ENCODE data around the gene BLTP3A.
"Not testable (repeated sequence)": the region's sequence is repeated elsewhere in the genome, so short reads cannot be mapped to it uniquely, and the experiment has no call there.

BLTP3A gene

DNA sequence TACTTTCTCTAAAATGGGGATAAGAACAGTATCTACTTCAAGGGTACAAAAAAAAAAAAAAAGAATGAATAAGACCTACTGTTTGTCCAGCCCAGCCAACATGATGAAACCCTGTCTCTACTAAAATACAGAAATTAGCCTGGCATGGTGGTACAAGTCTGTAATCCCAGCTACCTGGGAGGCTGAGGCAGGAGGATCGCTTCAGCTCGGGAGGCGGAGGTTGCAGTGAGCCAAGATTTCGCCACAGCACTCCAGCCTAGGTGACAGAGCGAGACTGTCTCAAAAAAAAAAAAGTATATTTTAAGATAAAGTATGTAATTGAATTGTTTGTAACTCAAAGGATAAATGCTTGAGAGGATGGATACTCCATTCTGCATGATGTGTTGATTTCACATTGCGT is 2.0 kb downstream of the BLTP3A start:
- no peak for DNase-seq

DNA sequence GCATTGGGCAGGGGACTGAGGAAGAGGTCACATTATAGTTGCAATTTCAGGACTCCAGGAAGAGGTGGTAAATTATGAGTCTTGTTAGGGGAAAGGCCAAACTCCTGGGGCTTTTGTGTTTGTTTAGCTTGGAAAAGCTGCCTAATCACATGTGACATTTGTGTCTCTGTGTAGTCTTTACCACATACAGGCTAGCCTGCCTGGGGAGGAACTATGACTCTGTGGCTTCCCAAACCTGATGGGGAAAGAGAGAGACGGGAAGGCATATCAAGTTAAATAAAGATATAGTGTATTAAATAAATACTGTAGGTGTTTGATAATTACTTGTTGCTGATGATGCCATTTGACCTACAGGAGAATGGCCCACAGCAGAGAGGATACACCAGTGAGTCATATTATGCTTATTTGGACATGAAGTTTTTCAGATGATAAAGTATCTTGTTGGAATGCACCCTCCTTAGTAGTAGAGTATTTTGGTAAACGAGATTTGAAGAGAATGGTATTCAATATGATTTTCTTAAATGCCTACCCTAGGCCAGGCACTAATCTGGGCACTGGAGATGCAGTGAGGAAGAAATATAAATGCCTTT is 4.0 kb downstream of the BLTP3A start:
- DNase-seq: no peak

DNA sequence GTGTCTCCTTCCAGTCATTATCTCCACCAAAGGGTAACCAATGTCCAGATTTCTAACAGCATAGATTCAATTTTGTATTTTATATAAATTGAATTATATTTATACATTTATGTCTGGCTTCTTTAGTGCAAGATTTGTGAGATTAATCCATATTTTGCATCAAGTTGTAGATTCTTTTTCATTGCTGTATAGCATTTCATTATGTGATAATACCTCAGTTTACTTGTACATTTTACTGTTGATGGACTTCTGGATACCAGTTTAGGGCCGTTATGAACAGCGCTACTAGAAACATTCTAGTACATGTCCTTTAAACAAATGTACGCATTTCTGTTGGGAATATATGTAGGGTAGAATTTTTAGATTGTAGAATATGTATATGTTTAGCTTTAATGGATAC is 6.2 kb downstream of the BLTP3A start:
- no peak for DNase-seq

DNA sequence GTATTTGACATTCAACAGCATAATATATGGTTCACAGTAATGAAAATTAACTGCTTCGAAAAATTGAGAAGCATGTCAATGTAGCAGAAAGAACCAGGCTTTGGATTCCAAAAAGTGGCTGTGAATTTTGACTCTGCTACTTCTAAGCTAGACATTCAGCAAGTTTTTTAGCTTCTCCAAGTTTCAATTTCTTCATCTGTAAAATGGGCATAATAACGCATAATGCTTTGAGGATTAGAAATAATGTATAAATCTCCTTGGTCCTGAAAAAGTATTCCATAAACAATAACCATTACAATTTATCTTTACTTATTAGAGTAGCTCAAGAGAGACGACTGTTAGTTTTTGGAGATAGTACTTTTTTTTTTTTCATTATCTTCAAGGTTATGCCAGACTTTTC is 7.7 kb downstream of the BLTP3A start:
- DNase-seq: no peak

DNA sequence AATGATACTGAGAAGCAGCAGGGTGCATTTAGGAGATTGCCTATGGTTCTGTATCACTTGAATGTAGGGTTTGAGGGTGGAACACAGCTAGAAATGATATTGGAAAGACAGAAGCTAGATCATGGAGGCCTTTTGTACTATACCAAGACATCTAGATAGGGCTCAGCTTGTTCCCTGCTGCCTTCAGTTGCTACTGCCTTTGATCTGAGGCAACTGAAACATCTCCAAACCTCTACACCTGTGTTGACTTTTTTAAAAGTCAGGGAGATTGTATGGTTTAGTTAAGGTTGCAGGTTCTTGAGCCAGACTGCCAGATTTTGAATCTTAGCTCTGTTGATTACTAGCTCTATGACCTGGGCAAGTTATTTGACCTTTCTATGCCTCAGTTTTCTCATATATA is 12.7 kb downstream of the BLTP3A start:
- peak; percentile 46 for DNase-seq

DNA sequence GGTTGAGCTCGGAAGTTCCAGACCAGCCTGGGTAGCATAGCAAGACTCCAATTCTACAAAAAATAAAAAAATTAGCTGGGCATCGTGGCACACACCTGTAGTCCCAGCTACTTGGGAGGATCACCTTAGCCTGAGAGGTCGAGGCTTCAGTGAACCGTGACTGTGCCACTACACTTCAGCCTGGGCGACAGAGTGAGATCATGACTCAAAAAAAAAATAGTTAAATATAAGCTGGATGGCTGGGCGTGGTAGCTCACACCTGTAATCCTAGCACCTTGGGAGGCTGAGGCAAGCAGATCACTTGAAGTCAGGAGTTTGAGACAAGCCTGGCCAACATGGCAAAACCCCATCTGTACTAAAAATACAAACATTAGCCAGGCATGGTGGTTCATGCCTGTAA is 13.2 kb downstream of the BLTP3A start:
- DNase-seq: peak; percentile 35

DNA sequence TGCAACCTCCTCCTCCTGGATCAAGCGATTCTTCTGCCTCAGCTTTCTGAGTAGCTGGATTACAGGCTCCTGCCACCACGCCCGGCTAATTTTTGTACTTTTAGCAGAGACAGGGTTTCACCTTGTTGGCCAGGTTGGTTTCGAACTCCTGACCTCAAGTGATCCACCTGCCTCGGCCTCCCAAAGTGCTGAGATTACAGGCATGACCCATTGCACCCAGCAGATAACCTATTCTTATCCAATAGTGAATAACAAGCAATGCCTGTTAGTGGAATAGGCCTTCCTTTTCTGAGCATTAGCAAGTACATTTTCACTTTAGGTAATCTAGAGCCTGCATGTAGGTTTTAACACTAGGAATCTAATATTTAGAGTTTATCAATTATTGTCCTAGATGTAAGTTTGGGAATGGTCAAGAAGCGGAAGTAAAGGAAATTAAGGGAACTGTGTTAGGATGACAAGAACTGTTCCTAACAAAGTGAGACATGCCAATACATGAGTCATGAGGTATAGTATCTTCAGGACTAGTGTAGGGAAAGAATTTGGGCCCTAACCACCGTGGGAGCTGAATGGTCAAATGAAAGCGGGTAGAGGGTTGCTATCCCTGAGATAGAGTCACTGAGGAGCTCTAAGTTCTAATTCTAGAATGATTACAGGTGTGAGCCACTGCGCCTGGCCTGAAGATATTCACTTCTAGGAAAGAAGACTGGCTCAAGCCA is 15.0 kb downstream of the BLTP3A start:
- no peak for DNase-seq

DNA sequence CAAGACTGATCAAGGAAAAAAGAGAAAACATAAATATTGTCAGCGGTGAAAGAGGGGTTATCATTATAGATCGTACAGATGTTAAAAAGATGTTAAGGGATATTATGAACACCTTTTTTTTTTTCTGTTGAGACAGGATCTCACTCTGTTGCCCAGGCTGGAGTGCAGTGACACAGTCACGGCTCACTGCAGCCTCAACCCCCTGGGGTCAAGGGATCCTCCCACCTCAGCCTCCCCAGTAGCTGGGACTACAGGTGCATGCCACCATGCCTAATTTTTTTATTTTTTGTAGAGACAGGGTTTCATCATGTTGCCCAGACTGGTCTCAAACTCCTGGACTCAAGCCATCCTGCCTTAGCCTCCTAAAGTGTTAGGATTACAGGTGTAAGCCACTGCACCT is 16.6 kb downstream of the BLTP3A start:
- not testable (repeated sequence) for DNase-seq

DNA sequence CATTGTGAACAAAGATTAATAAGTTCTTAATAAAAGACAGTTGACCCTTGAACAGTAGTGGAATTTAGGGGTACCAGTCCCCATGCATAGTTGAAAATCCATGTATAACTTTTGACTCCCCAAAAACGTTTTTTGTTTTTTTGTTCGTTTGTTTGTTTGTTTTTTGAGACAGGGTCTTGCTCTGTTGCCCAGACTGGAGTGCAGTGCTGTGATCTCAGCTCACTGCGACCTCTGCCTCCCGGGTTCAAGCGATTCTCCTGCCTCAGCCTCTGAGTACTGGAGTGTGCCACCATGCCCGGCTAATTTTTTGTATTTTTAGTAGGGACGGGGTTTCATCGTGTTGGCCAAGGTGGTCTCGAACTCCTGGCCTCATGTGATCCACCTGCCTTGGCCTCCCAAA is 17.5 kb downstream of the BLTP3A start:
- not testable (repeated sequence) for DNase-seq

DNA sequence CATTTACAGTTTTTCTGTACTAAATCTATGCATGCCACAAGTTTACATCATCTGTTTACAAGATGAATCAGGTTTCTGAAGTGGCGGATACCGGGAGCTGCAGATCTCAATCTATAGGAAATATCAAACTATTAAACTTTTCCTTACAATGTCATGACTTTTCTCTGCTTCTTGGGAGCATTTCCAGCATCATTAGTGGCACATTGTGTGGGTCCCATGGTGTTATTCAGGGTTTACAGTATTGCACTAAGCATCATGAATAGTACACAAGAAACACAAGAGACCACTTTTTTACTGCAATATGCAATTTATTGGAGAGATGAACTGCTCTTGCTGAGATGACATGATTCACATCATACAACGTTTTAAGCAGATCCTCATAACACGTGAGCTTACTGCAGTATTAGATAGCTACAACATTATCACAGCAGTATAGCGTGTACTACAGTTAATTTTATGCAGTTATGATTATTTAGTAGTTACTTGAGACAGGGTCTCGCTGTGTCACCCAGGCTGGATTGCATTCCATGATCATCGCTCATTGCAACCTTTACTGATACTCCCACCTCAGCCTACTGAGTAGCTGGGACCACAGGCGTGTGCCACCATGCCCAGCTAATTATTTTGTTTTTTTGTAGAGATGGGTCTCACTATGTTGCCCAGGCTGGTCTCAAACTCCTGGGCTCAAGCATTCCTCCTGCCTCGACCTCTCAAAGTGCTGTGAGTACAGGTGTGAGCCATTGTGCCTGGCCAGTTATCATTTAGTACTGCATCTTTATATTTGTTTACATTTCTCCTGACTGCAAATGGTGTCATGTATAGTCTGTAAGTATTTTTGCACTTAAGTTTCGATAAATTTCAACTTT is 18.4 kb downstream of the BLTP3A start:
- no peak for DNase-seq

DNA sequence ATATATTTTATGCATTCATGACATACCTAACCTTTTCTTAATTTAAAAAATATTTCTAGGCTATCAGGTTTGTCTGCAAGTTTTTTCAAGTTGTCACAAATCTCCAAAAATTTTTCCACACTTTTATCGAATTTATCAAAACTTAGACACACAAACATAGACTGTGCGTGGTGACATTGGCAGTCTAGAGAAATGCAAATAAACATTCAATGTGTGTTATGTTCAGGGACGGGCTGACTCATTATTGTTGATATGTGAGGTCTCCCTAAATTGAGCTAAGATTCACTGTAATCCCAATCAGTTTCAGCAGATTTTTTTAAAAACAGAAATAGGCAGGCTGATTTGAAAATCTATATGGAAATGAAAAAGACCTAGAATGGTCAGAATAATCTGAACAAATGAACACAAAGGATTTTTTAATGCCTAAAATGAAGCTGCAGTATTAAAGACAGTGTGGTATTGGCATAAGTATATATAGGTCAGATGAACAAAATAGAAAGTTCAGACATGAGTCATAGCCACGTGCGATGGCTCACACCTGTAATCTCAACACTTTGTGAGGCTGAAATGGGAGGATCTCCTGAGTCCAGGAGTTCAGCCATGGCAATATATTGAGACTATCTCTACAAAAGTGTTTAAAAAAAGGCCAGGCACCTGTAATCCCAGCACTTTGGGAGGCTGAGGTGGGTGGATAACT is 19.2 kb downstream of the BLTP3A start:
- DNase-seq: no peak

DNA sequence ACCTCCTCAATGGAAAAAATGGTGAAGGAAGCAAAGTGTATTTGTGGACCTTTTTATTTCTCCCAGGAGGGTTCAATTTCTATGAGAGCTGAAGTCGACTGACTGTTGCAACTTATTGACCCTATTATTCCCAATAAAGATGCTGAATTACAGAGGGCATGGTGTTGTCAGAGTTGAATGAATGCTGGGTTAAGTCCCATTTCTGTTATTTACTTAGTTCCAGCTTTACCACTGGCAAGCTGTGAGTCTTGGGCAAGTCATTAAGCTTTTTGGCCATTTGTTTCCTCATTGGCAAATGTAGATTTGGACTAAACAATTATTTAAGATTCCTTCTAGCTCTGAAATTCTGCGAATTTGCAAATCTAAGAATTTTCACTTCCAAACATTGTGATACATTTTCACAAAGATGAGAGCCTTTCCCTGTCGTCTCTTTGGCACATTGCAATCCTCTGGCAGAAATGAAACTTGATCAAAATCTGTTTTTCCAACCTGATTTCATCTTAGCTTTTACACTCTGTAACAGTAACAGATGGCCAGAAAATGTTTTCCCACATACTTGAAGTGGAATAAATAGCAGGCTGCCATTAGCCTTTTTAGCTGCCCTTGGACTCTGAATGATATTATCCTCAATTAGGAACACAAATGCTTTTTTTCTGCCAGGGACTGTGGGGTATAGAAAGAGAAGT is 21.3 kb downstream of the BLTP3A start:
- DNase-seq: no peak

DNA sequence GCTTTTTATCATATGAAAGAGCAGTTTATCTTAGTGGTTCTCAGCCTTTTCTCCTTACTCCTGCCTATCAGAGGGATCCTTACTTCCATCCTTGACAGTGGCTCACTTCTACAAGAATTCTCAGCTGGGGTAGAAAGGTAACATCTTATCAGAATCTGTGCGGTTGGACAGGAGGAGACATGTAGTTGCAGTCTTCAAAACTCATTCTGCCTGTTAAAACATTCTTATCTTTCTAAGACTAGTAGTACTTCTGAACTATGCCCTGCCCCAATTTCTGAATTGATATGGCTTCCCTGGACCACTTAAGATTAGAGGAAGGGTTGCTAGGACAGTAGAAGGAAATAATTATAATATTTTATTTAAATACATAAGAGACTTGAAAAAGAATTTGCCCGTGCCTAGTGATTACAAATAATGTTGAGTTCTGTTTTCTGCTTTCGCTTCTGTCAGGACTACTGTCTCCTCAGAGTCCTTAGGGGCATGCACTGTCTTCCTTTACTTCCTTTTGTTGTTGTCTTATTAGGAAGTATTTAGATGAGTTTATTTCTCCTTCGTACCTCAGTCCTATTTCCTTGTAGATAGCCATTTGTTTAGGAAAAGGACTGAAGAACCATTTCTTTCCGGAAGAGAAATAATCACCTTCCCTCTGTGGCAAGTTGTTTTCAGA is 24.9 kb downstream of the BLTP3A start:
- DNase-seq: no peak

DNA sequence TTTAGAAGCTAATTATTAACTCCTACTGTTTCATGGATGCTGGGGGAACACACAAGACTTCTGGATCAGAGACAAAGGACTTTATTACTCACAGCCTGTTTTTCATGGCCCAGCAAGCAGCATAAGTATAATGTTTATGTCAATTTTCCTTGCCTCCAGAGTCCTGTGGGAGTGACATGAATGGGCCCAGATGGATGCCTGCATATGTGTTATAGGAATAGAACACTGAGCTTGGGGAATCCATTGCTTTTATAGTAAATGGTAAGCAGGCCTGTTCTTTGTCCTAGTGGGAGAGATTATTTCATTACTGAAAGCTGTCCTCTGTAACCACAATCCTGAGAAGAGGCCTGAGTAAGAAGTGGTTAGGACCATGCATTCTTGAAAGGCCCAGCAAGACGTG is 25.6 kb downstream of the BLTP3A start:
- no peak for DNase-seq

DNA sequence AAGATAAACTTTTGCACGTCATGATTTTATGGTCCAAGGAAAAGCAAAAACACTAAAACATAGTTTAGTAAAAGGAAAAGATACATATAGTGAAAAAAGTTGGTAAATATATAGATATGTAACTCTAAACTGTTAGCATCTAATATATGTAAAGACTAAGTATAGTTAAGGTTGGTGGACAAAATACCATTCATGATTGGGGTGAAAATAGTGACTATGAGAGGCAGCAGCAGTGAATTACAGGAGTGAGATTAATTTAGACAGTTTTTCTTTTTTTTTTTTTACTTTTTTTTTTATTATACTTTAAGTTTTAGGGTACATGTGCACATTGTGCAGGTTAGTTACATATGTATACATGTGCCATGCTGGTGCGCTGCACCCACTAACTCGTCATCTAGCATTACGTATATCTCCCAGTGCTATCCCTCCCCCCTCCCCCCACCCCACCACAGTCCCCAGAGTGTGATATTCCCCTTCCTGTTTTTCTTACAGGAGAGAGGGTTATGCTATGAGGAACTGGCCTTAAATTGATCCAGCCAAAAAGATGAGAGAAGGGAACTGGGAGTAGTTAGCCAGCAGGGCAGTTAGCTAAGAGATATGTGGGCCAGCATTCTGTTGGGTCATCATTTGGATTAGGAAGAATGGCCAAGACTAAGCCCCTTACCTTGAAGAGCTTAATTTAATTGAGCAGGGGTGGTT is 27.1 kb downstream of the BLTP3A start:
- DNase-seq: not testable (repeated sequence)

DNA sequence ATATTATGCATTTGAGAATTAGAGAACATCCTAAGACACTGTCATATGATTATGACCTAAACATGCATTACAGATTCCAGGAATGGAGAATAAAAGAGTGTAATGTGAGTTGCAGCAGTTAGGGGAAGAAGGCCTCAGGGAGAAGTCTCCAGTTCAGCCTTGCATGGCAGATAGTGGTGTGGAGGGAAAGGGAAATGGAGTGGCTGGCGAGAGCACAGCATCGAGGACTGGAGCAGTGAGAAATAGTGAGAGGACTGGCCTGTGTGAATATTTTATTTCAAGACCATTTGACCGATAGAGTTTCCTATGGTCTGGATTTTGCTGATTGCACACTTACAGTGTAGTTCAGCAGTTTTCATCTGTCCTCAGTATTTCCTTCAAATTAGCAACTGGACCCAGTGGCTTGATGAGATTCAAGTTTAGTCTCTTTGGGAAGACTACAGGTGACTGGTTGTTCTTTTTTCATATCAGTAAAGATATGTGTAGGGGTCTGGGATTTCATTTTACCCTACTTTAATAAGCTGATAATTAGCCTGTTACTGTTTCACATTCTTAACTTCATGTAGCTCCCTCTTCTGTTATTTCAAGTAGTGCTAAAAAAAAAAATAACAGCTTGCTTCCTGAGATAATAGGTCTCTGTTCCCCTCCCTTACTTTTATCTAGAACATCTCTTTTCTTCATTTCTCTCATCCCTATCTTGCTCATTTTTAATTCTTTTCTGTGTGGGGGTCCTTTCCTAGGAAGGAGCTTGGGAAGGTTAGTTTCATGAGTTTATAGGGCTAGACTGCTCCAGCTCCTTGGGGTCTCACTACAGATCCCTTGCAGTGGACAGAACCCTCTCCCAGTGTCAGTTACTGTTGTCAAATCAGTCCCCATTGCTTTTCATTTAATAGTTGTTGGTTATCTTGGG is 27.9 kb downstream of the BLTP3A start:
- DNase-seq: no peak

DNA sequence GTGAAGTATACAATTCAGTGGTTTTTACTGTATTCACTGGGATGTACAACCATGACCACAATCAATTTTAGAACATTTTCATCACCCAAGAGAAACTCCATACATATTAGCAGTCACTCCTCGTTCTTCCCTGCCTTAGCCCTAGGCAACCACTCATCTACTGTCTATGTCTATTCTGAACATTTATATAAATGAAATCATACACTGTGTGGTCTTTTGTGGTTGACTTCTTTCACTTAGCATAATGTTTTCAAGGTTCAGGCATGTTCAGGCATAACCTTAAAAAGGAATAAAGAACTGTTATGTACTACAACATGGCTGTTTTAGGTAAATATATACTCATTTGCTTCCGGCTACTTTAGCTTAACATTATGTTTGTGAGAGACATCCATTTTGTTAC is 37.3 kb downstream of the BLTP3A start:
- no peak for DNase-seq

DNA sequence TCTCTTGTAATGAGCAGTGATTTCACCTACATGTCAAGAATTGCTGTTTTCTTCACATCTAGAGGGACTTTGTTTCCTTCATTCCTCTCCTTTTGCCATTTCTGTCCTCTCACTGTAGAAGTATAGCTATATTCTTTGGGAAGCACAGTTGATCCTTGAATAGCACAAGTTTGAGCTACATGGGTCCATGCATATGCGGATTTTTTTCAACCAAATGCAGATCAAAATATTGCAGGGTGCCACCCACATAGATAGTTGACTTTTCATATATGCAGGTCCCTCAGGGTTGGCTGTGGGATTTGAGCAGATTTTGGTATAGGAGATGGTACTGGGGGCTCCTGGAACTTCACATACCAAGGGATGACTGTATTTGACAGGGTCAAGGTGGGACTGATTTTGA is 41.1 kb downstream of the BLTP3A start:
- no peak for DNase-seq

DNA sequence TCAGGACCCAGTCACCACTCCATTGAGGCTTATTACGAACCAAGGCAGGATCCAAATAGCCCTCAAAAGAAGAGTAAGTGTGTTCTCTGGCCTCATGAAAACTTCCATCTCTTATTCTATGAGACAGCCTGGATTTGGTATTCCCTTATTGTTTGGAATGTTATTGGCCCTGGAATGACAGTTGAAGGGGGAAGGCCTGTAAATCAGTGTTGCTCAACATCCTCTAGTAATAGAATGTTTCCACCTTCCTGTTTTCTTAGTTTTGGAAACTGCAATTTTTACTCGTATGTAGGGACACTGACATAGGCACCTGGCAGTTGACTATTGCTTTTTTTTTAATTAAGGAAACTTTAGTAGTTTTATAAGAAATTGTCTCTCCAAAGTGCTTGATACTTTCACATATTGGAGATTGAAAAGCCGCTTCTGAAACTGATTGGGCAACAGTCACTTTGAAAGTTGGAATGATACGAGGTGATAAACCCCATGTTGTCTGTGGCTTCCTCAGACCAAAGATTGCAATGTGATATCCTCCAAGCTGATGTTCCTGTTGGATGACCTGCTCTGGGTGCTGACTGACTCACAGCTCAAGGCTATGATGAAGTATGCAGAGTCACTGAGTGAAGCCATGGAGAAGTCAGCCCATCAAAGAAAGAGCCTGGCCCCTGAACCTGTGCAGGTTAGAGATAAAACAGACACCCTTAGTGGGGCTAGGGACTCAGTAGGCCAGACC is 43.1 kb downstream of the BLTP3A start:
- DNase-seq: no peak

DNA sequence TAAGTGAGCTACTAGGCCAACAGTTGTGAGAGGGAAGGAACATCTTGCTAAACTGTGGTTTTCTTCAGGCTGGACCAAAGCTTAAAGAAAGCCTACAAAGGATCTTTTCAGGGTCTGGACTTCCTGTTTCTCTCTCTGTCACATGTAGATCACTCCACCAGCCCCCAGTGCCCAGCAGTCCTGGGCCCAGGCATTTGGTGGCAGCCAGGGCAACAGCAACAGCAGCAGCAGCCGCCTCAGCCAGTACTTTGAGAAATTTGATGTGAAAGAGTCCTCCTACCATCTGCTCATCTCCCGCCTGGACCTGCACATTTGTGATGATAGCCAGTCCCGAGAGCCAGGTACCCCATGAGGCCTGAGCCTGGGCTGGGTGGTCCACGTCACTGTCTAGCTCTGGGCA is 44.1 kb downstream of the BLTP3A start:
- DNase-seq: no peak

Measured in NCI-H510A treated with DMSO at 0.1 percent for 48 hours (cell line).